ENCODE results near the gene FSIP2. TPM values are rescaled to one million over a fixed set of nuclear protein-coding genes. Genes with fewer than 3 reads are reported as not detected.

The FSIP2 gene
- not detected in 2 replicates for total RNA-seq (2014; rRNA removed; shearing (Covaris generic))

- no peak for DNase-seq (ENCODE audit: low read depth in 1 of 2, low spot score in 2 of 2)
- H3K4me3 ChIP-seq: no peak within 1 kb of the TSS
- H3K9me3 ChIP-seq (replicated peaks): no peaks in the 10 kb centered on the region
Measured at GRCh38 chr2:185738679-185739472, at the start of gene FSIP2. TSS of gene FSIP2 (plus strand) at chr2:185738804. CDS start at chr2:185738895, 91 bp downstream.

GRCh38 chr2:185689906-185690539 lies 48.6 kb upstream of the FSIP2 start:
- no peak overlapping the region for H3K27ac ChIP-seq
- H3K4me1 ChIP-seq (replicated peaks): no peaks in the 10 kb centered on the region
- no peaks in the 10 kb centered on the region for H3K9me3 ChIP-seq (replicated peaks)
- H3K4me3 ChIP-seq: no peak overlapping the region
- H3K27me3 ChIP-seq (replicated peaks): no peaks in the 10 kb centered on the region
- no peak for DNase-seq (ENCODE audit: low read depth in 1 of 2, low spot score in 2 of 2)
- H3K36me3 ChIP-seq: no peaks in the 10 kb centered on the region

More at GRCh38 chr2:185738679-185739472, at the start of gene FSIP2:
- Histone ChIP-seq H3K27ac (no peak within 1 kb of the TSS), H3K27me3 (replicated peaks) (no peaks in the 10 kb centered on the region), H3K36me3 (no peaks in the 10 kb centered on the region), H3K4me1 (replicated peaks) (no peaks in the 10 kb centered on the region)

- Histone ChIP-seq H3K36me3 (no peaks in the 10 kb centered on the region), H3K4me1 (replicated peaks) (no peaks in the 10 kb centered on the region), H3K4me3 (no peak overlapping the region), H3K27ac (no peak overlapping the region), H3K9me3 (replicated peaks) (no peaks in the 10 kb centered on the region), H3K27me3 (replicated peaks) (no peaks in the 10 kb centered on the region)
- DNase-seq (ENCODE audit: low read depth in 1 of 2, low spot score in 2 of 2): no peak
Measured at GRCh38 chr2:185695711-185696235, 42.8 kb upstream of the FSIP2 start.

GRCh38 chr2:185700883-185701282 lies 37.7 kb upstream of the FSIP2 start:
- H3K9me3 ChIP-seq (replicated peaks): no peaks in the 10 kb centered on the region
- H3K36me3 ChIP-seq: no peaks in the 10 kb centered on the region
- no peak for DNase-seq (ENCODE audit: low read depth in 1 of 2, low spot score in 2 of 2)
- no peaks in the 10 kb centered on the region for H3K4me1 ChIP-seq (replicated peaks)
- H3K4me3 ChIP-seq: no peak overlapping the region
- H3K27ac ChIP-seq: no peak overlapping the region
- no peaks in the 10 kb centered on the region for H3K27me3 ChIP-seq (replicated peaks)

DNA sequence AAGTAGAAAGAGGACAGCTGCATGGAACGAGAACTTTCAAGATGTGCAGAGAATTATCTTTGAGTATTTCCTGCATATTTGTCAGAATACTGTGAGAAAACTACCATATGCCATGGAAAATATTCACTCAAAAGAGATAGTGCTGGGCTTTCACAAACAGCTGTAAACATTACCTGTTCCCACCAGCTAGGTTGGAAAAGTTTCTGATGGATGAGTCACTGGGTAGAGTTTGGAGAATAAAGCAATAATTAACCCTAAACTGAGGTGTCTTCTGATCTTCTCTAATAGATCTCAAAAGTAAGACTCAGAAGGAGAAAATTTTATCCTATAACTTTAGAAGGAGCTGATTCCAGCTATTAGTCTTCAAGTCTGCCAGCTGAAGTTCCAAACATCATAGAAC lies 3.9 kb upstream of the FSIP2 start:
- H3K27ac ChIP-seq: no peak overlapping the region
- no peak for DNase-seq (ENCODE audit: low read depth in 1 of 2, low spot score in 2 of 2)
- H3K4me1 ChIP-seq (replicated peaks): no peaks in the 10 kb centered on the region
- no peak overlapping the region for H3K4me3 ChIP-seq
- H3K9me3 ChIP-seq (replicated peaks): no peaks in the 10 kb centered on the region
- H3K27me3 ChIP-seq (replicated peaks): no peaks in the 10 kb centered on the region
- no peaks in the 10 kb centered on the region for H3K36me3 ChIP-seq

GRCh38 chr2:185736210-185736609 lies 2.4 kb upstream of the FSIP2 start:
- Histone ChIP-seq H3K9me3 (replicated peaks) (no peaks in the 10 kb centered on the region), H3K36me3 (no peaks in the 10 kb centered on the region), H3K27me3 (replicated peaks) (no peaks in the 10 kb centered on the region), H3K4me3 (no peak overlapping the region), H3K4me1 (replicated peaks) (no peaks in the 10 kb centered on the region), H3K27ac (no peak overlapping the region)
- DNase-seq (ENCODE audit: low read depth in 1 of 2, low spot score in 2 of 2): no peak

GRCh38 chr2:185745864-185746859 lies 7.6 kb downstream of the FSIP2 start:
- Histone ChIP-seq H3K27me3 (replicated peaks) (no peaks in the 10 kb centered on the region), H3K27ac (no peak overlapping the region), H3K4me1 (replicated peaks) (no peaks in the 10 kb centered on the region), H3K4me3 (no peak overlapping the region), H3K9me3 (replicated peaks) (no peaks in the 10 kb centered on the region), H3K36me3 (no peaks in the 10 kb centered on the region)
- no peak for DNase-seq (ENCODE audit: low read depth in 1 of 2, low spot score in 2 of 2)

DNA sequence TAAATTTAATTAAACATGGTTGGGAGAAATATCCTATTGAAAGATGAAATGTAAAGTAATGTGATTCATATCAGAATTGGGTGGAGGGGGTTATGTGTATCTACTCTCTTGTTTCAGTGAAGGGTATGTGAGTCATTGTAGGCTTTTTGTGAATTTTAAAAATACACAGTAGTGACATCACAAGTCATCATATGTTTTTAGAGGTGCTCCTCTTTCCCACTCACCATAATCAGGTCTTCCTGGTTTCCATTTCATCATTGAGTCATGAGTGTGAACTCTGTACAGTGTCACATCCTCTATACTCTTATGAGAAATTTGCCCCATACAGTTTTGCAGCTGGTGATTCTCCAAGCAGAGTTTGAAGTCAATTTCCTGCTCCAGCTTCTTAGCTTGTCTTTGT lies 18.8 kb downstream of the FSIP2 start:
- H3K4me1 ChIP-seq (replicated peaks): no peaks in the 10 kb centered on the region
- H3K36me3 ChIP-seq: no peaks in the 10 kb centered on the region
- H3K4me3 ChIP-seq: no peak overlapping the region
- H3K27ac ChIP-seq: no peak overlapping the region
- no peaks in the 10 kb centered on the region for H3K27me3 ChIP-seq (replicated peaks)
- no peaks in the 10 kb centered on the region for H3K9me3 ChIP-seq (replicated peaks)
- DNase-seq (ENCODE audit: low read depth in 1 of 2, low spot score in 2 of 2): no peak

GRCh38 chr2:185771396-185771795 lies 32.8 kb downstream of the FSIP2 start:
- Histone ChIP-seq H3K4me1 (replicated peaks) (no peaks in the 10 kb centered on the region), H3K27me3 (replicated peaks) (no peaks in the 10 kb centered on the region), H3K9me3 (replicated peaks) (peaks cover 2% of the 10 kb centered on the region; the same call in 1 of the 2 replicates), H3K36me3 (no peaks in the 10 kb centered on the region), H3K4me3 (no peak overlapping the region), H3K27ac (no peak overlapping the region)
- no peak for DNase-seq (ENCODE audit: low read depth in 1 of 2, low spot score in 2 of 2)

DNA sequence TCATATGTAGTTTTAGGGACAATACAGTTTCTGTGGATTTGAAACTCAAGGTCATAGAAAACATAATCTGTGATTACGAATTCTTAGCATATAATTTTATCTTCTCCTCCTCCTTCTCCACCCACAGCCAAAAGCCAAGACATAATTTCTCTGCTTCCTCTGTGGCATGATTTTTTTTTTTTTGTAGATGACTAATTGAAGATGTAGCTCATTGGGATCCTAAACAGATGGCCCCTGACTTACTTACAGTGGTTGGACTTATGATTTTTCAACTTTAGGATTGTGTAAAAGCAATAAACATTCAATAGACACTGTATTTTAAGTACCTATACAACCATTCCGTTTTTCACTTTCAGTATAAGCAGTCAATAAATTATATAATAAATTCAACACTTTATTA lies 42.3 kb downstream of the FSIP2 start:
- Histone ChIP-seq H3K27me3 (replicated peaks) (no peaks in the 10 kb centered on the region), H3K4me3 (no peak overlapping the region), H3K9me3 (replicated peaks) (no peaks in the 10 kb centered on the region), H3K27ac (no peak overlapping the region), H3K36me3 (no peaks in the 10 kb centered on the region; the same call in 1 of the 2 replicates), H3K4me1 (replicated peaks) (no peaks in the 10 kb centered on the region)
- no peak for DNase-seq (ENCODE audit: low read depth in 1 of 2, low spot score in 2 of 2)

DNA sequence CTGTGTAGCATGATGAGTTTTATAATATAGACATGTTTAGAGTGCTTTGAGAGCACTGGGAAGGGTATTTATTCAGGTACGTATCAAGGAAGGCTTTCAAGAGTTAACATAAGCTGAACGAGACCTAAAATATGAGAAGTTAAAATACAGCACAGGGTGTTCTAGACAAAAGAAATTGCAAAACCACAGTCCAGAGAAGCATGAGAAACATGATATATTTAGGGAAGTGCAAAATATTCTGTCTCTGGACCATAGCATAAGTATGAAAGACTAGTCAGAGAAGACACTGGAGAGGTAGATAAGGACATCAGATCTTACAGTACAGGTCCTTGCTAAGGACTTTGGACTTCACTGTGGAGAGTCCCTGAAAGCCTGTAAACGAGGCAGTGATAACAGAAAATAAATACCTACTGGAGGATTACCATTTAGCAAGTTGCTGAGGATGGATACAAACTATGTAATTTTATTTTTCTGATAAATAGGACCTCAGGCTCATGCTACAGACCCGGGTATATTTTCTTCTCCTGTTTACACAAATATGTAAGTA lies 43.7 kb downstream of the FSIP2 start:
- Histone ChIP-seq H3K27ac (no peak overlapping the region), H3K4me3 (no peak overlapping the region), H3K4me1 (replicated peaks) (no peaks in the 10 kb centered on the region), H3K36me3 (no peaks in the 10 kb centered on the region; the same call in 1 of the 2 replicates), H3K9me3 (replicated peaks) (no peaks in the 10 kb centered on the region), H3K27me3 (replicated peaks) (no peaks in the 10 kb centered on the region)
- DNase-seq (ENCODE audit: low read depth in 1 of 2, low spot score in 2 of 2): no peak

DNA sequence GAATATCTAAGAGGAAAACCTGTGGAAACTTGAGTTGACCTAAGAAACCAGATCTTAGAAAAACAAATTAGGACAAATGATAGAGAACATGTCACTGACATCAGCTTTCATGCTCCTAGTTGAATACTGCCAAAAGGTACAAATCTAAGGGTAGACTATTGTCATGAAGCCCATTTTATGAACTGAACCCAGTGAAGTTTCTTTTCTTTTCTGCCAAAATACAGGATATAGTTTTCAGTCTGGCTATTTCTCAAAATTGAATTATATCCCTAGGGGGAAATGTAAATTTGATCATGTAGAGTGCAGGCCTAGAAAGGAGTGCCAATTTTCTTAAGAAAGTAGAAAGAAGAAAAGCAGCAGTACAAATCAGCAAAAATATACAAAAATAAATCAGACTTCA lies 46.6 kb downstream of the FSIP2 start:
- no peak for DNase-seq (ENCODE audit: low read depth in 1 of 2, low spot score in 2 of 2)
- H3K27me3 ChIP-seq (replicated peaks): no peaks in the 10 kb centered on the region; the same call in 1 of the 2 replicates
- no peak overlapping the region for H3K27ac ChIP-seq
- no peaks in the 10 kb centered on the region for H3K9me3 ChIP-seq (replicated peaks)
- no peaks in the 10 kb centered on the region; the same call in 1 of the 2 replicates for H3K36me3 ChIP-seq
- H3K4me3 ChIP-seq: no peak overlapping the region
- no peaks in the 10 kb centered on the region for H3K4me1 ChIP-seq (replicated peaks)

- Histone ChIP-seq H3K9me3 (replicated peaks) (no peaks in the 10 kb centered on the region), H3K27ac (no peak overlapping the region), H3K27me3 (replicated peaks) (no peaks in the 10 kb centered on the region; the same call in 1 of the 2 replicates), H3K4me1 (replicated peaks) (no peaks in the 10 kb centered on the region), H3K4me3 (no peak overlapping the region), H3K36me3 (no peaks in the 10 kb centered on the region; the same call in 1 of the 2 replicates)
- no peak for DNase-seq (ENCODE audit: low read depth in 1 of 2, low spot score in 2 of 2)
Measured at GRCh38 chr2:185785851-185786473, 47.4 kb downstream of the FSIP2 start.

Data from SJSA1 (cell line).